Fibroblast of skin of abdomen (primary cell): ENCODE measurements around the gene CEACAM4.

ENCODE experiments used
- DNase-seq: peaks from one replicate; pipeline ENCODE4 v3.0.0-alpha.2; 2013

The CEACAM4 gene

GRCh38 chr19:41617941-41618730 lies 8.7 kb downstream of the CEACAM4 start:
- no peak for DNase-seq

- peak; percentile 4 for DNase-seq
Observed at GRCh38 chr19:41616792-41617621, 9.9 kb downstream of the CEACAM4 start.

DNA sequence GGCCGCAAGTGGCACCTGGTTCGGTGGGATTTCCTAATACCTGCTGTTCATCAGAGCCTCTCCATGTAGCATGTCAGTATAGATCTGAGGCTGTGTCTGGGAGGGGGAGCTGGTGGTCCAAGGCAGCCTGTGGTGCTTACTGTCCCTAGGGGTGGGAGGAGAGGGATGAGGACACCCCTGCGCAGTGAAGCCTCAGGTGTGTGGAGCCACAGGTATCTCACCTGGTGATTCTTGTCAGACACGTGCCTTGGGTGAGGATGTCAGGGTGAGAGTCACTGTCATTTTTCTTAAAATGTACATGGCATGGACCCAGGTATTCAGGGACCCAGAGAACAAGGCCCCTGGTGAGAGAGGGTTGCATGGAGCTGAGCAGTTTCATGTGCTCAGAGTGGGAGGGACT lies 11.7 kb downstream of the CEACAM4 start:
- no peak for DNase-seq

- no peak for DNase-seq
Observed at GRCh38 chr19:41612483-41612882, 14.4 kb downstream of the CEACAM4 start.

GRCh38 chr19:41610789-41611188 lies 16.1 kb downstream of the CEACAM4 start:
- no peak for DNase-seq

DNA sequence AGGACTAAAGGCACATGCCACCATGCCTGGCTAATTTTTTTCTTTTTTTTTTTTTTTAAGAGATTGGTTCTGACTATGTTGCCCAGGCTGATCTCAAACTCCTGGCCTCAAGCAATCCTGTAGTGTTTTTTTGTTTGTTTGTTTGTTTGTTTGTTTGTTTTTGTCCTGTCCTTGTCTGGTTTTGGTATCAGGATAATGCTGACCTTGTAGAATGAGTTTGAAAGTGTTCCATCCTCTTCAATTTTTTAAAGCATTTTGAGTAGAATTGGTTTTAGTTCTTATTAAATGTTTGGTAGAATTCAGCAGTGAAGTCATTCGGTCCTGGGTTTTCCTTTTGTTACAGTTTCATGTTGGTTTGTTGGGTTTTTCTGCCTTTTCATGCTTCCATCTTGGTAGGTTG lies 19.2 kb downstream of the CEACAM4 start:
- no peak for DNase-seq

GRCh38 chr19:41606215-41606837 lies 20.5 kb downstream of the CEACAM4 start:
- DNase-seq: no peak

GRCh38 chr19:41604831-41605230 lies 22.0 kb downstream of the CEACAM4 start:
- DNase-seq: no peak

- DNase-seq: no peak
Observed at GRCh38 chr19:41601771-41602170, 25.1 kb downstream of the CEACAM4 start.

GRCh38 chr19:41599175-41599966 lies 27.5 kb downstream of the CEACAM4 start:
- DNase-seq: no peak

DNA sequence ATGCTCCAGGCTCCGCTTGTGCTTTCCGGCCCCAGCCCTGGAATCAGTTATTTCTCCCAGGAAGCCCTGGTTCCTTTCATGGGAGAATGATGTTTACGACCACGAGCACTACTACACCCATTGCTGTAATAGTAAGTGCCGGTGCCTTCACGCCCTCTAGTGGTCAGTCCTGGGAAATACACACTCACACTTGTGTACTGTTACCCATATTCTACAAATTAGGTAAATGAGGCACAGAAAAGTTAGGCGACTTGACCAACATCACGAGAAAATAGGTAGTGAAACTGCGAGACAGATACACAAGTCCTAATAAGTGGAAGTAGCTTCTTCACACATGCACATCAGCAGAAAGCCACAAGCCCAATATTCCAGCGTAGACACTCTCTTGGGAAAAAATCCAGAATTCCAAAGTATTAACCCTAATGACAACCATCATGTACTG lies 29.3 kb downstream of the CEACAM4 start:
- peak; percentile 35 for DNase-seq

DNA sequence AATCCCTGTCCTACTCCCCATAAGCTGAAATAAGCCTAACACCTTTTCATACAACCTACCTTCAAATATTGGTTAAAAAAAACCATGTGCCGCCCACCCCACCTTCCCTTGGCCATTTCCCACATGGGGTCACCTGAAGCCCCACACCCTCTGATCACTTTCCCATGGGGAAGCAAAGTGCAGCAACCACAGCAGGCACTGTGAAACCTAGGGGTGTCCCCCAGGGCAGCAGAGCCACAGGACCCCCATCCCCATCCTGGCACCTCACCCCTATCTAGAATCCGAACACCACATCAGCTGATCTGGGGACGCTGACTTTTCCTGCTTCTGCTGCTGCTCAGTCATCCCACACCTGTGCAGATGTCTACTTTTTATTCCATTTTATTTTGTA lies 31.0 kb downstream of the CEACAM4 start:
- no peak for DNase-seq

DNA sequence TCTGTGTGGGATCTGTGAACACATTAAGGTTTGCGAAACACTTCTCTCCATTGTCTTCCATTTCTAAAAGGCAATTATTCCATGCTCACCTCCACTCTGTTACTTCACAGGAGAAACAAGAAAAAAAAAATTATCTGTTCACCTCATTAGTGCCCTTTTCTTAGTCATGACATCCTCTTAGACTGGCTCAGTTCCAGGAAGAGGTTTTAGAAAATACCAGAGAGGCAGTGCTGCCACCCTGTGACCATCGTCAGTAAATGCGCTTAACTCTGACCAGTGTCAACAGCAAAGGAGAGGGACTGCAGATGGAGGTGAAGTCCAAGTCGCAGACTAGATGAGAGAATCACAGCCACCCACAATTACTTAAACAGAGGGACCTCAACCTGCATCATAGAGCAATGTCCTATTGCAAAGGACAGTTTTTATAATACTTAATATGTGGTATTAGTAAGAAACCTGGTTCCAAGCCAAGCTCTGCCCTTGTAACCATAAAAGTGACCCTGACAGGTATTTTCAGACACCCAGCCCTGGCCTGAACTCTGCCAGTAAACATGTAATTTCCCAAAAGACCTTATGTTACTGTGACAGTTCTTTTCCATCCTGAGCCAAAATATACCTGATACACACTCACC lies 31.5 kb downstream of the CEACAM4 start:
- DNase-seq: peak; percentile 68

- DNase-seq: no peak
Observed at GRCh38 chr19:41591951-41592562, 34.8 kb downstream of the CEACAM4 start.

DNA sequence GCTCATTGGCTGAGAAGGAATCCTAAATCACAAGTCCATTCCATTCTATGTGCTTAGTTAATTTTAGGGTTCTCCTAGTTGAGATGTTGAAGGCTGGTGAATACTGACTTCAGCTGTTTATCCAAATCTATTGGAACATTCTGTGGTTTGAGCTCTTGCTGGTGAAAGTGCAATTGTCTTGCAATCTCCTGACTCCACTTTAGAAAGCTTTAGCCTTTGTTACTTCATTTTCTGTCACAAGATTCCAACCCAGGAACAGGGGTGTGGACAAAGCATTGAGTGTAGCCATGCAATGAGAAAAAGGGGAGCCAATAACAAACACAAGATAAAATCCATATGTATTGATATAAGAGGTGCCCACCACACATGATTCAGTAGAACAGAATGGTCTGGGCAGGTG lies 35.9 kb downstream of the CEACAM4 start:
- DNase-seq: no peak

DNA sequence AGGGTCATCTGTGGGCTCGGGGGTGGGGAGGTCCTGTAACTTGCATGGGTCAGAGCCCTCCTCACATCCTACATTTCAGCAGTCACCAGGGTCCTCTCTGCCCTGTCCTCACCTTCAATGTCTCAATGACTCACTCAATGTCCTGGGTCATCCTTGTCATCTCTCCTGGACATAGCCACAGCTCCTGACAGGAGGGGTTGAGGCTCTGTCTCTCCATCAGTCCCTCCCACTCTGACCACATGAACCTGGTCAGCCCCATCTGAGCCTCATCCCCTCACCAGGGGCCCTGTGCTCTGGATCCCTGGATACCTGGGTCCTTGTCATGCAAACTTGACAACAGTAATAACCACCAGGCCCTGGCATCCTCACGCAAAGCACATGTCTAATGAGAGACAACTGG lies 37.5 kb downstream of the CEACAM4 start:
- no peak for DNase-seq

GRCh38 chr19:41588497-41589209 lies 38.2 kb downstream of the CEACAM4 start:
- DNase-seq: peak; percentile 20

DNA sequence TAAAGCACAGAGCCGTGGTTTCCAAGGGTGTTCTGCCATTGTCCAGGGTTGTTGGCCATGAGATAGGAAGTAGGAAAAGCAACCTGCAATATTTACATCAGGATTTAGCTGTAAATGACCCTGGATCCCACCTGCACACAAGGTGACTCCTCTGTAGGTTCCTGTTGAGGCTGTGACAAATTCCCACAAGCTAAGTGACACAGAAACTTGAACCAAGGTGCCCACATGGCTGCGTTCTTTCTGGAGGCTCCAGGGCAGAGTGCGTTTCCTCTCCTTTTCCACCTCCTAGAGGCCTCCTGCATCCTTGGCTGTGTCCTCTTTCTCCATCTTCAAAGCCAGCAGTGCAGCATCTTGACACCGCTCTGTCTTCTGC lies 39.0 kb downstream of the CEACAM4 start:
- no peak for DNase-seq

GRCh38 chr19:41587101-41587837 lies 39.6 kb downstream of the CEACAM4 start:
- DNase-seq: no peak

- no peak for DNase-seq
Observed at GRCh38 chr19:41586064-41586463, 40.8 kb downstream of the CEACAM4 start.
